Astrocyte of the spinal cord (primary cell): ENCODE measurements around the gene ZNF688.

Source experiments
- DNase-seq: peaks from one replicate; pipeline ENCODE4 v3.0.0; 2011; ENCODE audit warnings: low read depth, low spot score
- H3K4me3 ChIP-seq: 2 replicates; pipeline ENCODE4 v1.5.1; 2011; ENCODE audit warnings: low read depth, mild to moderate bottlenecking, low read length, moderate library complexity
- CTCF ChIP-seq: IDR thresholded peaks from 2 replicates; pipeline ENCODE4 v1.5.1; 2012; ENCODE audit warnings: low read depth, mild to moderate bottlenecking, low read length, inconsistent platforms
- in situ Hi-C: cut with HindIII; loops from 2 replicates; pipeline ENCODE4 v1.10.0; 2017; ENCODE audit warnings: low sequenced_read_pairs

ZNF688 gene

GRCh38 chr16:30585400-30586191 is 14.1 kb upstream of the ZNF688 start, which contains the start of gene ZNF785:
TSS of gene ZNF785 (minus strand) at chr16:30585697. CDS start at chr16:30585611, 86 bp downstream.
- no peak for TF ChIP-seq CTCF
- DNase-seq = peak; percentile 99
- in situ Hi-C loops = no loop called here
- H3K4me3 ChIP-seq = peak within 1 kb of the TSS; percentile 68

- H3K4me3 ChIP-seq = peak overlapping the region; percentile 68
- in situ Hi-C loops = no loop called here
- no peak for TF ChIP-seq CTCF
- DNase-seq = no peak
Observed at GRCh38 chr16:30585022-30585399, 13.5 kb upstream of the ZNF688 start.

GRCh38 chr16:30582611-30583340 is 11.3 kb upstream of the ZNF688 start:
- H3K4me3 ChIP-seq = no peak overlapping the region
- in situ Hi-C loops = no loop called here
- no peak for DNase-seq
- TF ChIP-seq CTCF = no peak

GRCh38 chr16:30581457-30581856 is 9.9 kb upstream of the ZNF688 start:
- DNase-seq = no peak
- no peak overlapping the region for H3K4me3 ChIP-seq
- in situ Hi-C loops = no loop called here
- TF ChIP-seq CTCF = no peak

GRCh38 chr16:30574678-30575077 is 3.2 kb upstream of the ZNF688 start:
- DNase-seq = no peak
- H3K4me3 ChIP-seq = no peak overlapping the region
- in situ Hi-C loops = no loop called here
- no peak for TF ChIP-seq CTCF

- H3K4me3 ChIP-seq = peak overlapping the region; percentile 63
- TF ChIP-seq CTCF = no peak
- DNase-seq = peak; percentile 31
- in situ Hi-C loops = no loop called here
Observed at GRCh38 chr16:30570636-30571444, 674 bp downstream of the ZNF688 start.
